Metanephros (tissue), 1 donor: ENCODE data around the gene TMEM220. TPM values are rescaled to one million over a fixed set of nuclear protein-coding genes. Genes with fewer than 3 reads are reported as not detected.

Experiments
- total RNA-seq: library from RNA; depleted of rRNA; stranded (reverse); fragments of >200 nt; gene quantifications from one replicate; pipeline ENCODE4 v1.2.3, GENCODE V29; 2014

TMEM220 gene
- 4.1 TPM for total RNA-seq

DNA sequence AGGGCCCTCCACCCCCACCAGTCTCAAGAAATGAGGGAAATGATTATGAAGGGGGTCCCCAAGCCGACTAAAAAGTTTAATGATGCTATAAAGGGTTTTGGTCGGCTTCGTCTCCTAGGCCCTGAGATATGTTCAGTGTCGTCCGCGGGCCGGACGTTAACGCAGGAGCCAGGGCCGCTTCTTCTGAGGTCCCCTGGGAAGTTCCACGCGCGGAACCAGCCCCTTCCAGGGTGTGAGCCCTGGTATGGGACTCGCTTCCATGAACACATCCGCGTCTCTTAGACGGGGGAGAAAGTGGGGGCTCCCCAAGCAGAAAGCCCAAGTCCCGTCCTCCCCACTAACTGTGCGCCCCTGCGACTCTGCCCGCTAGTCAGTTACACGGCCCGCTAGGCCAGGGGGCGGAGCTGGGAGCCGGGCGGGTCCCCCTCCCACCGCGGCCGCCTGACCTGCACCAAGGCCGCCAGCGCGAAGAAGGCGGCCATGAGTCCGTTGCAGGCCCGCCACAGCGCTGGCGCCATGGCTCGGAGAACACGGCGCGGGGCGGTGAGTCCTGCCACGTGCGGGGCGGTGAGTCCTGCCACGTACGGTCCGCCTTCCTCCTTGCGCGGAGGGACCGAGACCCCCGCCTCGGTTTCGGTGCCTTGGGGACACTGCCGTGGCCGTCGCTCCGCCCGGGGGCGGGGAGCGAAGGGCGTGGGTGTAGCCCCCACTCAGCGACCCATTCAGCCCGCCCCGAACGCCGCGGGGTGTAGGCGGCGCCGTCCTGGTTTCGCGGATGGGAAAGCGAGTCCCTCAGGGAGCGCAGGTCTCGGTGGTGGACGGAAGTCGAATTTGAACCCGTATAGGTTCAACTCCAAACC is at the start of gene TMEM220:
TSS of gene TMEM220 (minus strand) at position 690 of the 860 bp plus-strand sequence. CDS start at position 518, 172 bp downstream.

DNA sequence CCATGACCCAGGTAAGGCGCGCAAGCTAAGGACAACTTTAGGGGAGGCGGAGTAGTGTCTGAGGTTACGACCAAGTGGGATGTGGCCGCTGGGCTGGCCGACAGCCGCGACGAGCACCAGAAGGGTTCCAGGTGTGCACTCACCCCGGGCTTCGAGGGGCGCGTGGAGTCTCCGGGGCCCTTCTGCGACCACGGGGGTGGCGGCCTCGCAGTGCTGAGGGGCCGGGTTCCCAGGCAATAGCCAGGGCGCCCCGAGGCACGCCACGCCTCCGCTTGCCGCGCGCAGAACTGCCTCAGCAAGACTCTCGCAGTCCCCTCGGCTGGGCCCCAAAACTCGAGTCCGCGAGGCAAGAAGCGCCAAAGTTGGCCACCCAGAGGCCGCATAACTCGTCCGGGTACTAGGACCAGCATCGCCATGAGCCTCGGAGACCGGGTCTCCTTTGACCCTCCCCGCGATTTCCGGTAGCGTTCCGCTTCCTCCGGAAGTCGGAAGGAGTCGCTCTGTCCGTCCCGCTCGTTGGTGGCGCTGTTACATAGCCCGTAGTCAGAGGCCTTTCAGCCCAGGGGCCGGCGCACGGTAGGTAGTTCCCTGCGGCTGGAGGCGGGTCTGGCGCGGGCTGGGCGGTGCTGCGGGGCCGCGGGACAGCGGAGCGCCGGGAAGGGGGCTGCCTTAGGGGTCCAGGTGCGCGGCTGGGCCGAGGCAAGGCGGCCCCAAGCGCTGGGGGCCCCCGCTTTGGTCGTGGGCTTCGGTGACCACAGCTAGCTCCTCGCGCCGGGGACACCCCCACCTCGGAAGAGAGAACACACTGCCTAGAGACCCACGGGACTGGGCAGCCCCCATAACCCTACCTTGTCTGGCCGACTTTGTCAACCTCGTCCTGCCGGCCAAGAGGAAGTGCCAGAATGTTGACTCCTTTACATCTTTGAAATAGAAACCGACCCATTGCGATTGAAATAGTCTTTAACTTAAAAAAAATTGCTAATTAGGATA is 32.4 kb downstream of the TMEM220 start, which contains the start of the genes ADPRM and SCO1:
TSS of gene ADPRM (plus strand) at position 503 of the 990 bp plus-strand sequence. CDS start 7,333 bp downstream, outside the sequence.
TSS of gene SCO1 (minus strand) at position 442 of the 990 bp plus-strand sequence. CDS start at position 416, 26 bp downstream.

Other genes with a start within 250 kb of the TMEM220 start
- gene MYH1, start 211.5 kb downstream of the TMEM220 start, total RNA-seq, result 1.5 TPM
- gene MYH2, start 180.4 kb downstream of the TMEM220 start, total RNA-seq, result 137 TPM
- 802 TPM for gene MYH3, start 72.7 kb downstream of the TMEM220 start, total RNA-seq
- 86.5 TPM for gene SCO1, start 32.5 kb downstream of the TMEM220 start, total RNA-seq
- 15.9 TPM for gene ADPRM, start 32.4 kb downstream of the TMEM220 start, total RNA-seq
- 5.0 TPM for gene TMEM238L, start 74.1 kb upstream of the TMEM220 start, total RNA-seq
- not detected for gene PIRT, start 108.1 kb upstream of the TMEM220 start, total RNA-seq